Measurements from ENCODE around the gene PPP1CB. TPM values are rescaled to one million over a fixed set of nuclear protein-coding genes. Genes with fewer than 3 reads are reported as not detected.

Gene PPP1CB
- total RNA-seq, 1 donor from 2014 or later, result 87.7 TPM

DNA sequence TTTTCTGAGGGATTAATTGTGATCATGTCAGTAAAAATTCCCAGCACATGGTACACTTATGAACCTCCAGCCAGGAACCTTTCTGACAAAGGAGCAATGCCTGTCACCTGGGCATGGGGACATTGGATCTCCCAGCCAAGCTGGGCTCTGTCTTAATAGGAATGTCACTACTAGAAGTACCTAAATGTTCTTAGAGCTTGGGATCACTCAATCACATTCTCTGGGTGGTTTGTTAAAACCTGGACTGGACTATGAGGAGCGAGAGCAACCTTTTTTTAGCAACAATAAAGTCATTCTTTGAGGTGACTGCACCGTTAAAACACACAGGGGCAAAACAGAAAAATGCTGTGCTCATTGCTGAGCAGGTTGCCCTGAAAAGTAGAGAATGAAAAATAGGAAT, 6.4 kb upstream of the PPP1CB start:
- DNase-seq (ENCODE audit: low read depth in 2 of 2), result no peak

GRCh38 chr2:28745876-28746275, 5.8 kb upstream of the PPP1CB start:
- DNase-seq (ENCODE audit: low read depth in 2 of 2), result no peak

DNA sequence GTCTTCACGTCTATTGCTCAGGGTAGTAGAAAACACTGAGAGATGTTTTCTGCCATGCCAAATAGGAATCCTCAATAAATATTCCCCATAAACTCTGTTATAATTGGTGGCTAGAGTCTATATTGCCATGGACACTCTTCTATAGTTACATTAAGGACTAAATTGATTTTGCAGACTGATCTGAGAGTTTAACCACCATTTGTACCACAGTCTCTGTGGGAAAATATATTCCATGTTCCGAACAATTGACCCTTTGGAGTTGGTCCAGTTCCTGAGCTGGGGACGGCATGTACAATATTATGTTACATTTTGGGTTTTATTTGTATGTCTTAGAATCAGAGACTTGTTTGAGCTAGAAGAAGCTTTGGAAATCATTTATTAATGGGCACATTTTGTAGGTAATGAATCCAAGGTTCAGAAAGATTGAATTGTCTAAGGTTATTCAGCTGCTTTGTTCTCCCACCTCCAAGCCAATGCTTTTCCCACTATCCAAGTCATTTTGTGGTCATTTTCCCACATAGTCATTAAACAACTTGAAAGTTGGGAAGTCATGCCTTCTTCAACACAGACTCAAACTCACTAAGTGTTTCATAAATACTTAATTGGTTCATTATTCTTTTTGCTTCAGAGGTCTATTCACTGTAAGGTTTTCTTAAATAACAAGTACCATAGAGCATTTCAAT, 5.1 kb upstream of the PPP1CB start:
- DNase-seq (ENCODE audit: low read depth in 2 of 2), result no peak

DNA sequence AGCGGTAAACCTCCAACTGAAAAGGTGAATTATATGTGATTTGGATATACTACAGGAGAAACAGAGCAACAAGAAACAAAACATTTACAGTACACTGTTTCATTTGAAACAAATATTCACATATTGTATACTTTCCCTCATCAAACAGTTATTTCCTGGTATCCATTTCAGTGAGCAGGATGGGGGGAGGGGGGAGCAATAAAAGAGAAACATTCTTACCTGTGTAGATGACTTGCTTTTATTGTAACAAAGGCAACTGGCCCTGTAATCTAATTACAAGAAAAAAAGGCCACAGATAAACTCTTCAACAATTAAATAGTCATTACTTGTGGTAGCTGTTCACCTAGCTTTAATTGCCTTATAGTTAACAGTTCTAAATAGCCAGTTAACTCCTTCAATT, 3.9 kb upstream of the PPP1CB start:
- DNase-seq (ENCODE audit: low read depth in 2 of 2), result no peak

- DNase-seq (ENCODE audit: low read depth in 2 of 2), result no peak
Measured at GRCh38 chr2:28748176-28748575, 3.5 kb upstream of the PPP1CB start.

GRCh38 chr2:28748941-28749340, 2.7 kb upstream of the PPP1CB start:
- DNase-seq (ENCODE audit: low read depth in 2 of 2), result no peak

GRCh38 chr2:28749526-28749925, 2.1 kb upstream of the PPP1CB start:
- no peak for DNase-seq (ENCODE audit: low read depth in 2 of 2)

DNA sequence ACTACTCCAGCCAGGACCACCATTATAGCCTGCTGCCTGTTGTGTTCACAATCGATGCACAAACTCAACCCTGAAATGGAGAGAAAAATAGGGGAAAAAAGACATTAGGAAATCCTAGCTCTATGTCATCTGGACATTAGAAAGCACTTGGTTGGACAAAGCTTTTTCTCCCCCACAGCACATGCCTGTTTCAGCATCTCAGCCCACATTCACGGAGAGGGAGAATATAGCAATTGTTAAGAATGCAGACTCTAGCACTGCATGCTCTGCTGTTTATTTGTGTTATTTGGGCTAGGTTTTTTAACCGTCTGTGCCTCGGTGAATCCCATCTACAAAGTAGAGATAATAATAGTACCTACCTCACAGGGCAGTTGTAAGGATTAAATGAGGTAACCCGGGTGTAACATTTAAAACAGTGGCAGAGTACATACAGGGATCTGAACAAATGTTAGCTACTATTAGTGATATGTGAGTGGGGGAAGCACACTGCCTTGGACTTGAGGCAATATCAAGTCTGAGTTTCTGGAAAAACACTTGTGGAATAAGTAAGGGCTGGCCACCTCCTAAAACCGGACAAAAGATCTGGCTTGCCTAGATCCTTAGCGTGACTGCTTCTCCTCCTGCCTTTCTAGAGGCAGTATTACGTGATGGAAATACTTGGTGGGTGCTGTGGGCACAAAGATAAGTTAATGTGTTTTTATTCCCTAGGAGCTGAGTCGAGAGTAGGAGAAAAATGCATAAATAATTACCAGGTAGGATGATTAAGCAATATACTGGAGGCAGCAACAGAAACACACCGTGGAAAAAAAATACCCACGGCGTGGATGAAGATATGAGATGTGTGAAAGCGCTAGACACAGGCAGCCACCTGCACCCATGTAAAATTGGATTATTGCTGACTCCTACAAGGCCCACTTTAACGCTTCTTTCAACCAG, 1.0 kb upstream of the PPP1CB start:
- peak; percentile 28 to 59 for DNase-seq (ENCODE audit: low read depth in 2 of 2)

DNA sequence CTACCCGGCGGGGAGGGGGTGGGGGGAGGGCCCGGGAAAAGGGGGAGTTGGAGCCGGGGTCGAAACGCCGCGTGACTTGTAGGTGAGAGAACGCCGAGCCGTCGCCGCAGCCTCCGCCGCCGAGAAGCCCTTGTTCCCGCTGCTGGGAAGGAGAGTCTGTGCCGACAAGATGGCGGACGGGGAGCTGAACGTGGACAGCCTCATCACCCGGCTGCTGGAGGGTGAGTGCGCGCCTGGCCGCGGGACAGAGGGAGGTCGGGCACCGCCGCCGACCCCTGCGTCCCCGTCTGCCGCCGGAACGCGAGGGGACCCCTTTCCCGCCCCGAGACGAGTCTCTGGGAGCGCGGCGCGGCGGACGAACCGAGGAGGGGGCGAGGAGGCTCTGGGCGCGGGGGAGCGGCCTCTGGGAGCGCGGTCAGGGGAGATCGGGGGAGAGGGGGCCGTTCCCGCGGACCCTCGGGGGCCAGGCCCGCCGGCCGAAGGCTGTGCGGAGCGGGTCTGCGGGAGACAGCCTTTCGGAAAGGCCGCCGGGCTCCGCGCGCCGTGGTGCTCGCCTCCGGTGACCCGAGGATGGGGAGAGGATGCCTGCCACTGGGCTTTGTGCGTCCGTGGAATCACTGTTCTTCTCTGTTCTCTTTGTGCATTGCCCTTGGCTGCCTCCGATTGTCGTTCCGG, 463 bp downstream of the PPP1CB start:
- DNase-seq (ENCODE audit: low read depth in 2 of 2), result peak; percentile 32 to 46

DNA sequence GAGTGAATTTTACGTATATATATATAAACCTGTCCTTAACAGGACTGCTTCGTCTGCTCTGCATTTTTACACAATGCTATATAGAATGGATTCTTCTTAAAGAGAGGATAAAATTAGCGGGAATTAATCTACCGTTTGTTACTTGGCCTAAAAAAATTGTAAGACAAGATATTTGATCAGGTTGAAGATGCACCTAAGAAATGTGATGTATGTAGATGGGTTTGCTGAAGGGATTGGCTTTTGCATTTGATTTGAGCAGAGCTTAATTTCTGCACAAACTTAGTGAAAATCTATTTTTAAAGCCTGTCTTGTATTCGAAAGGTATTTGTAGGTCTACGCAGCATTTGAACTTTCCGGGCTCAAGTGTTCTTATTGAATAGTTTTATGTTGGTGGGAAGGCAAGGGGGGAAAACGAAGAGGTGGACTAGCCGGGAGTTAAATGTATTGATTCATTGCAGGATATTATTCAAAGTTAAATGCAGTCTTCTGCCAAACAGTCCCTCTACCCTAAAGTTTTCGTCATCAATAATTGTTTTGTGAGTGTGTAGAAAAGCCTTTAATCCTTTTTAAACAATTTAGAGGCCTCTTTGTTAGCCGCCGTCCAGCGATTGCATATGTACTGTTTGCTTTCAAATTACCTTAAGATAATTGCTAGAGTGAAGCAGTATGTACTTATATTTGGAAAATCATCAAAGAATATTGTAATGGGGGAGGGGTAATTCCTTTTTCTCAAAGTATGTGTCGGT, 1.2 kb downstream of the PPP1CB start:
- DNase-seq (ENCODE audit: low read depth in 2 of 2), result peak; percentile 8 to 24

GRCh38 chr2:28754321-28754720, 2.7 kb downstream of the PPP1CB start:
- no peak for DNase-seq (ENCODE audit: low read depth in 2 of 2)

- DNase-seq (ENCODE audit: low read depth in 2 of 2), result no peak
Measured at GRCh38 chr2:28755421-28755820, 3.8 kb downstream of the PPP1CB start.

DNA sequence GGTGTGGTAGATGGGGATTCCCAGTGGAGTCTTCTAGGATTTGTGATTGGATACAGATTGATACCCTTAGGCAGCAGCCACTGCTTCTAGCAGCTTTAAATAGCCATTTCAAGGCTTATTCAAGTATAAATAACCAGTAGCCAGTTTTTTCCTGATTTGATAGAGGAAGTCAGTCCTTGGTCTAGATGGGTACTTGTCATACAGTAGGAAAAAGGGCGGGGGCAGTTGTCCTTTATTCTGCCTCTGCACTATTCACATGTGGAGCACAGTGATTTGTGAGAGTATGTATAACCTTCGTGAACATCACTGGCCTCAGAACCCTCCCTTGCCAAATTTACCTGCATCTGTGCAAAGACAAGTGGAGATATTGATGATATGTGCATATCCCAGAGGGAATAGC, 6.8 kb downstream of the PPP1CB start:
- DNase-seq (ENCODE audit: low read depth in 2 of 2), result no peak

DNA sequence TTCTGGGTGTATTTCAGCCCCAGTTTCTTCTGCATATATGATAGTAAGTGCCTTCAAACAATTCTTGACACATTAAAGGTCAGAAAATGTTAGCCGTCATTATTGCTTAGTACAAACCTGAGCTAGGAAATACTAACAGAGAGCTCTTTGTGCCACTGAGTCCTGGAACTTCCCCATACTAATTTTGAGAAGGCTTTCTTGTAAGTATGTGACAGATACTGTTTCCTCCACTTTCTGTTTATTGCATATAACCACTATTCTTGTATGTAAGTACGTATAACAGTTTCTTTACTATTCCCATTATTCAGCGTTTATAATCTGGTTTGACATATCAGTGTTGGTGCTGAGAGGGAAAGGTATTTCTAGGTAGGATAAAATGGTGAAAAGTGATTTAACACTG, 9.8 kb downstream of the PPP1CB start:
- DNase-seq (ENCODE audit: low read depth in 2 of 2), result no peak

- DNase-seq (ENCODE audit: low read depth in 2 of 2), result no peak
Measured at GRCh38 chr2:28764909-28765711, 13.5 kb downstream of the PPP1CB start.

DNA sequence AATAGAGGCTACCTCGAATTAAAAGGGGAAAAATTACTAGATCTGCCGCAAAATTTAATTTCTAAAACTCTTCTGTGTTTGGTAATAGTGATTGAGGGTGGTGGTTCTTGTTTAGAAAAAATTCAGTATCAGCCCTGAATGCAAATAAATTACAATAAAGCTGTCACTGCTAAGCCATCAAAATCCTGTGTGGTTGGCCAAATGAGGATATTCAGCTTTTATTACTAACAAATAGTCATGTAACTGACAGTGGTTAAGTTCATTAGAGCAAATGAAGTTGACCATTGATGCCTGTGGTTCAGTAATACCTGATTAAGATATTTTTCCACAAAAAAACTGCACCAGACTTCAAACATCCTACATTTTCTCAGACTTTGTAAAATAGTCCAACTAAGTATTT, 14.4 kb downstream of the PPP1CB start:
- DNase-seq (ENCODE audit: low read depth in 2 of 2), result no peak

DNA sequence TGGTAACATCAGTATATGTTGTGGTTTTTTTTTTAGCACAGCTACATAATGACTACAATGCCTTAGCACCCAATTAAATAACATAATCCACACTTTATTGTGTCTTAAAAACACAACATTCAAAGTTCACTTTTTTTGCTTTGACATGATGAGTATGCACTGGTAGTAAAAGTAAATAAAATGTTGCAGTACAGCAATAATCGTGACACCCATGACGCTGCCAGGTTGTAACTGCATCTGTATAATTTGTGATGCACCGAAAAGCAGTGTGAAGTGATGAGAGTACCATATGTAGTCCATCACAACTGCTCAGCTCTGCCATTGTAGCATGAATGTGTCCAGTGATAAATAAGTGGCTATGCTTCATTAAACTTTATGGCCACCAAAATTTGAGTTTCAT, 15.7 kb downstream of the PPP1CB start:
- no peak for DNase-seq (ENCODE audit: low read depth in 2 of 2)

DNA sequence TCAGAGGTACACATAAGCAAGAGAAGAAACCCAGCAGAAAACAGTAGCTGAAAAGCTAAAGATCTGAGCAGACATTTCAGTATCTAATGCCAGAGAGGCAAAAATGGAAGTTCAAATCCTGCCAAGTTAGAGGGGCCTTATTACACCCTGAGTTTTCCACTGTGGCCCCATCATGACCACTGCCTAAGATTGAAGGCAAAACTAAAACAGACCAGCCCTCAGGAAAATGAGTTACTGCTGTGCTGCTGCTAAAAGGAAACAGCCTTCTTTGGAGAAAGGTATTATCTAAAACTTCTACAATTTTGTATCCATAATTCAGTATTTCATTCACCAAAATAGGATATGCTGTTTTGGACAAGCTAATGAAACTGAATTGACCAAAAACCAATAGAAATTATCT, 16.8 kb downstream of the PPP1CB start:
- DNase-seq (ENCODE audit: low read depth in 2 of 2), result no peak

DNA sequence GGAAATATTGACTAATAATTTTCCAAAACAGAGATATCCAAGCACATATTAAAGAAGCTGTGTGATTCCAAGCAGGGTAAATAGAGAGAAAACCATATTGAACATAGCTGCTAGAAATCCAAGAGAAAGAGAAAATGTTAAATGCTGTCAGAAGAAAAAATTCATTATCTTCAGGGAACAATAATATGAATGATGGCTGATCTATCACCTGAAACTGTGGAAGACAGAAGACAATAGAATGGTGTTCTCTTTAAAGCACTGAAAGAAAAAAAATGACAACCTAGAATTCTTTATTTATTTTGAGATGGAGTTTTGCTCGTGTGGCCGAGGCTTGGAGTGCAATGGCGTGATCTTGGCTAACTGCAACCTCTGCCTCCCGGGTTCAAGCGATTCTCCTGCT, 17.3 kb downstream of the PPP1CB start:
- DNase-seq (ENCODE audit: low read depth in 2 of 2), result no peak

- no peak for DNase-seq (ENCODE audit: low read depth in 2 of 2)
Measured at GRCh38 chr2:28772351-28772750, 20.7 kb downstream of the PPP1CB start.

GRCh38 chr2:28776471-28776870, 24.8 kb downstream of the PPP1CB start:
- no peak for DNase-seq (ENCODE audit: low read depth in 2 of 2)
